Heart right ventricle (tissue), 16 donors: ENCODE results near the gene ZSWIM3. TPM values are rescaled to one million over a fixed set of nuclear protein-coding genes. Genes with fewer than 3 reads are reported as not detected.
A peak's percentile ranks its signal among the peaks of the same experiment; 100 is the strongest.

Experiments used
- ATAC-seq, 8 donors: fragments of 200-7000 bp; cut with Tn5 transposase; one replicate each; pipeline ENCODE4 v1.9.1; 2020; ENCODE audit warnings: mild to moderate bottlenecking in 8 of 8, moderate library complexity in 8 of 8, moderate number of reproducible peaks in 1 of 8
- DNase-seq, 2 donors: peaks; one replicate each; pipeline ENCODE4 v3.0.0-alpha.2; 2020
- H3K27ac ChIP-seq, 10 donors: fragments of 200-600 bp; sonication (generic) in 2 of 10; one replicate each; pipeline versions ENCODE4 v1.5.0 to v1.8.0; 2020 to 2022; ENCODE audit warnings: mild to moderate bottlenecking in 3 of 10
- H3K27me3 ChIP-seq, 7 donors: fragments of 200-600 bp; one replicate each; pipeline ENCODE4 v1.8.0; 2021 to 2022; ENCODE audit warnings: mild to moderate bottlenecking in 2 of 7
- H3K36me3 ChIP-seq, 9 donors: fragments of 200-600 bp; sonication (generic) in 1 of 9; one replicate each; pipeline versions ENCODE4 v1.5.0 to v1.8.0; 2020 to 2022; ENCODE audit warnings: mild to moderate bottlenecking in 2 of 9
- H3K4me1 ChIP-seq, 9 donors: fragments of 200-600 bp; sonication (generic) in 1 of 9; one replicate each; pipeline versions ENCODE4 v1.5.0 to v1.8.0; 2020 to 2022; ENCODE audit warnings: mild to moderate bottlenecking in 4 of 9
- H3K4me3 ChIP-seq, 10 donors: fragments of 200-600 bp; sonication (generic) in 2 of 10; one replicate each; pipeline versions ENCODE4 v1.5.0 to v1.8.0; 2020 to 2022; ENCODE audit warnings: mild to moderate bottlenecking in 7 of 10, moderate library complexity in 2 of 10
- H3K9me3 ChIP-seq, 11 donors: fragments of 200-600 bp in 10 of 11; sonication (generic) in 2 of 11; one replicate each; pipeline versions ENCODE4 v1.5.0 to v1.8.0; 2013 to 2022; ENCODE audit warnings: mild to moderate bottlenecking in 2 of 11, control low read depth in 1 of 11, moderate library complexity in 1 of 11
- WGBS, 2 donors: extraction: QIAGEN DNeasy Blood & Tissue Kit; methylation state at CpG; one replicate each; pipeline ENCODE4 v1.1.7; 2013; ENCODE audit warnings: inconsistent platforms in 1 of 2; 5-methylcytosine and 5-hydroxymethylcytosine counted together
- intact Hi-C, 10 donors: fragments of 100-400 bp; cut with DNase I; formaldehyde crosslinking; loops; one replicate each; pipeline versions ENCODE4 v1.11.1 to v1.14.2; 2022
- polyA plus RNA-seq, 2 donors: library from polyadenylated mRNA; stranded (reverse); fragments of 200-250 nt; gene quantifications; one replicate each; pipeline ENCODE4 v1.2.3, GENCODE V29; 2013
- total RNA-seq, 10 donors: library from RNA; stranded (reverse); fragmentation: NEBNext Ultra II Directional in 3 of 10; extraction: Animal tissue kit (Norgen Biotek cat#: 25700) in 3 of 10; gene quantifications; one replicate each; pipeline versions ENCODE4 v1.2.1 to v1.2.4, GENCODE V29; 2021 to 2023
- TF ChIP-seq, protein P1 (sequence below), 9 donors: fragments of 200-600 bp; sonication (generic) in 2 of 9; IDR thresholded peaks; one replicate each; pipeline versions ENCODE4 v1.5.0 to v1.8.0; 2021 to 2022; ENCODE audit warnings: antibody characterized with exemption in 9 of 9, mild to moderate bottlenecking in 5 of 9, moderate library complexity in 1 of 9
- donor health status: Arrhythmogenic right ventricular cardiomyopathy.
- donor health status: ischemic (EF 13 %, LVEDD 7.1; RV severe dilation, severe dysfunction).
- donor health status: healthy with polysubstance abuse.
- donor health status: DM: no; HTN: yes; CAD: no.
- donor health status: DM: no; HTN: no; CAD: no.
- donor health status: ischemic (EF 25% LVEDD 6.9; RV normal size, moderate dysfunction).
- donor health status: ischemic (EF 25% LVEDD 5.7; RV mildly dilated, moderate dysfunction).
- donor health status: healthy.
- donor health status: DM: yes; HTN: yes; CAD: no.
- donor health status: Ischemic cardiomyopathy.
- donor health status: ischemic (EF 35%, LVEDD 5.7; RV mildly dilated, moderate dysfunction).
- donor health status: nonischemic (EF 11% LVEDD 7.7; RV severe dilation, severe dysfunction).
- donor health status: DM: yes; HTN: yes; CAD: no.
- donor health status: PGD.
- donor health status: ischemic (EF 29% LVEDD 5.4; RV normal size, mild dysfunction).
- donor health status: nonischemic (EF 23%, LVEDD 6.1; RV moderate dilation, normal function).

Gene ZSWIM3
- total and polyA plus RNA-seq, 12 donors, result 1.4 to 2.5 (median 1.9) TPM

DNA sequence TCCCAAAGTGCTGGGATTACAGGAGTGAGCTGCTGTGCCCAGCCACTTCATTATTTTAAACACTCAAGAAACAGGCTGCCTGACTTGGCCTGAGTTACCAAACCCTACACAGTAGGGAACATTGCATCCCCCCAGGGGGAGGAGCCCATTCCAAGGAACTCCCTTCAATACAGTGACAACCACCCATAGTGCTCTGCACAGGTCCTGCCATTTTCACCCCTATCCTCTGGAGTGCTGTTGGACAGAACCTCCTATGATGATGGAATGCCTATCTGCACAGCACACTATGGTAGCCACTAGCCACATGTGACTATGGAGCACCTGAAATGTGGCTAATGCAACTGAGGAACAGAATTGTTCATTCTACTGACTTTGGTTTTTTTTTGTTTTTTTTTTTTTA is 12.0 kb upstream of the ZSWIM3 start:
- Histone ChIP-seq H3K9me3 (no peaks in the 10 kb centered on the region), H3K4me1 (peaks cover 2 to 33% (median 18%) of the 10 kb centered on the region in 9 donors), H3K36me3 (peaks cover 6 to 100% (median 46%) of the 10 kb centered on the region in 9 donors), H3K4me3 (no peak overlapping the region), H3K27ac (no peak overlapping the region), H3K27me3 (no peaks in the 10 kb centered on the region)
- TF ChIP-seq, protein P1, sequence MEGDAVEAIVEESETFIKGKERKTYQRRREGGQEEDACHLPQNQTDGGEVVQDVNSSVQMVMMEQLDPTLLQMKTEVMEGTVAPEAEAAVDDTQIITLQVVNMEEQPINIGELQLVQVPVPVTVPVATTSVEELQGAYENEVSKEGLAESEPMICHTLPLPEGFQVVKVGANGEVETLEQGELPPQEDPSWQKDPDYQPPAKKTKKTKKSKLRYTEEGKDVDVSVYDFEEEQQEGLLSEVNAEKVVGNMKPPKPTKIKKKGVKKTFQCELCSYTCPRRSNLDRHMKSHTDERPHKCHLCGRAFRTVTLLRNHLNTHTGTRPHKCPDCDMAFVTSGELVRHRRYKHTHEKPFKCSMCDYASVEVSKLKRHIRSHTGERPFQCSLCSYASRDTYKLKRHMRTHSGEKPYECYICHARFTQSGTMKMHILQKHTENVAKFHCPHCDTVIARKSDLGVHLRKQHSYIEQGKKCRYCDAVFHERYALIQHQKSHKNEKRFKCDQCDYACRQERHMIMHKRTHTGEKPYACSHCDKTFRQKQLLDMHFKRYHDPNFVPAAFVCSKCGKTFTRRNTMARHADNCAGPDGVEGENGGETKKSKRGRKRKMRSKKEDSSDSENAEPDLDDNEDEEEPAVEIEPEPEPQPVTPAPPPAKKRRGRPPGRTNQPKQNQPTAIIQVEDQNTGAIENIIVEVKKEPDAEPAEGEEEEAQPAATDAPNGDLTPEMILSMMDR (IDR thresholded peaks at IDR 0.05), result no peak
- DNase-seq (no peak), ATAC-seq (no peak)
- intact Hi-C loops, result no loop called here

DNA sequence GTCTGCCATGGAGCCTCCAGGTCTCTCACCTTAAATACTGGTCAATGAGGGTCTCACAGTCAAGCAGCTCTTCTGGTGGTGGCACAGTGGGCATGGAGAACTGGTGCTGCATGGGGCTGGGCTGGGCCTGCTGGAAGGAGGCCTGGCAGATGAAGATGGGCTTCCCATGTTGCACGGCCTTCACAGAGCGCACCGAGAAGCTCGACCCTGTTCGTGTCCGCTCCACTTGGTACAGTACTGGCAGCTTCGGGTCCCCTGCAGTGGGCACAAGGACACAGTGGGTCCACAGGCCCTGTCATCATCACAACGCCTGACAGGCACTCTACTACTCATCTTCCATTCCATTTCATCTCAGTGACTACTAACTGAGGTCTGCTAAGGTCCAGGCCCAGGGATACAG is 9.0 kb upstream of the ZSWIM3 start:
- Histone ChIP-seq H3K27me3 (no peaks in the 10 kb centered on the region), H3K9me3 (no peaks in the 10 kb centered on the region), H3K4me3 (no peak overlapping the region), H3K27ac (no peak overlapping the region), H3K36me3 (peaks cover 6 to 100% (median 26%) of the 10 kb centered on the region in 9 donors), H3K4me1 (peaks cover 0 to 15% (median 2%) of the 10 kb centered on the region in 9 donors)
- 94 to 96% methylated on average over 8 of the region's 8 CpGs for WGBS, 2 donors
- intact Hi-C loops, result no loop called here
- no peak for DNase-seq
- ATAC-seq, result peak in 1 of 8 donors; percentile 6
- TF ChIP-seq, protein P1 (IDR thresholded peaks at IDR 0.05), result no peak

DNA sequence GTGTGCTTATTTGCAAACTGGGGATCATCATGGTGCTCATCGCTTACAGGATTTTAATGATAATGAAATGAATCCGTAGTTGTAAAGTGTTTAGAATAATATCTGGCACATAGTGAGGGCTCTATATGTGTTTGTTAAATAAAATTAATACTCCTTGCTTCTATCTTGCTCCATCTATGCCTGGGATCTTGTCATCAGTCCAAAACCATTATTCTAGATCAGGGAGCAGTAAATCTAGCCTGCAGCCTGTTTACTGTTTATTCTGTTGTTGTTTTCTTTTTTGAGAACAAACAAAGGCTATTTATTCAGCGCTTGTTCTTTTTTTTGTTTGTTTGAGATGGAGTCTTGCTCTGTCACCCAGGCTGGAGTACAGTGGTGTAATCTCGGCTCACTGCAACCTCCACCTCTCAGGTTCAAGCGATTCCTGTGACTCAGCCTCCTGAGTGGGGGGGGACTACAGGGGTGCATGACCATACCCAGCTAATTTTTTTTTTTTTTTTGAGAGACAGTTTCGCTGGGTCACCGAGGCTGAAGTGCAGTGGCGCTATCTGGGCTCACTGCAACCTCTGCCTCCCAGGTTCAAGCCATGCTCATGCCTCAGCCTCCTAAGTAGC is 8.3 kb upstream of the ZSWIM3 start:
- peaks cover 3 to 100% (median 20%) of the 10 kb centered on the region in 9 donors for H3K36me3 ChIP-seq
- no peak for DNase-seq
- intact Hi-C loops, result no loop called here
- ATAC-seq, result no peak
- H3K9me3 ChIP-seq, result no peaks in the 10 kb centered on the region
- no peaks in the 10 kb centered on the region for H3K27me3 ChIP-seq
- 88 to 92% methylated on average over 8 of the region's 8 CpGs for WGBS, 2 donors
- H3K4me1 ChIP-seq, result peaks cover 0 to 11% (median 0%) of the 10 kb centered on the region in 9 donors
- no peak overlapping the region for H3K4me3 ChIP-seq
- TF ChIP-seq, protein P1 (IDR thresholded peaks at IDR 0.05), result no peak
- H3K27ac ChIP-seq, result no peak overlapping the region

DNA sequence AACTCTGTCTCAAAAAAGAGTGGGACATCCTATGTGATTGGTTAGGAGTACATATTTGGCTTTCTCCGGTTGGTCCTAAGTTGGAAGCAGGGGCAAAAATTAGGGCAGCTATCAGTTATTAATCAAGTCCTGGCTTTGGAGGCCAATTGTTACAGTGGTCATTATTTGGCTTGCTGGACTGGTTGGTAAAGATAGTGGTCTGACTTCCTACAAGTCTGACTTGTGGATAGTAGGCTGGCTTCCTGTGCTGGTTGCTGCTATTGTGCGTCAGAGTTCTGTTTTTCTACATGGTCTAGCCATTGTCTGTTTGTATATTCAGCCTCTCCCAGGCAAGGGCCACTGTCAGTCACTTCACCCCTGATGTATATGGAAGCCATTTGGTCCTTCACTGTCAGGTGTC is 7.2 kb upstream of the ZSWIM3 start:
- ATAC-seq (no peak), DNase-seq (no peak)
- intact Hi-C loops, result no loop called here
- Histone ChIP-seq H3K27ac (peak overlapping the region in 2 of 10 donors; percentile 4 to 13), H3K4me3 (no peak overlapping the region), H3K4me1 (peaks cover 3 to 18% (median 8%) of the 10 kb centered on the region in 9 donors), H3K36me3 (peaks cover 0 to 98% (median 12%) of the 10 kb centered on the region in 9 donors), H3K9me3 (no peaks in the 10 kb centered on the region), H3K27me3 (no peaks in the 10 kb centered on the region)
- WGBS, 2 donors, result 94 to 100% methylated on average over 2 of the region's 2 CpGs
- TF ChIP-seq, protein P1 (IDR thresholded peaks at IDR 0.05), result no peak
